Psoas muscle (tissue), 8 donors: ENCODE results near the gene PHF12. TPM values are rescaled to one million over a fixed set of nuclear protein-coding genes. Genes with fewer than 3 reads are reported as not detected.
"Not testable (repeated sequence)": the region's sequence is repeated elsewhere in the genome, so short reads cannot be mapped to it uniquely, and the experiment has no call there.

Source experiments
- ATAC-seq, 4 donors: fragments of 200-7000 bp; cut with Tn5 transposase; one replicate each; pipeline ENCODE4 v1.9.1; 2020; ENCODE audit warnings: moderate library complexity in 3 of 4, mild to moderate bottlenecking in 2 of 4
- DNase-seq, 2 donors: peaks; one replicate each; pipeline ENCODE4 v3.0.0-alpha.2; 2020
- H3K27ac ChIP-seq: fragments of 200-600 bp; one replicate; pipeline ENCODE4 v1.8.0; 2022
- H3K27me3 ChIP-seq, 3 donors: fragments of 200-600 bp in 1 of 3; one replicate each; pipeline versions ENCODE4 v1.6.1 to v1.8.0; 2013 to 2022; ENCODE audit warnings: low read length in 2 of 3, mild to moderate bottlenecking in 2 of 3, moderate library complexity in 1 of 3; ENCODE audit not compliant: insufficient read depth in 3 of 3
- H3K36me3 ChIP-seq, 2 donors: fragments of 200-600 bp in 1 of 2; one replicate each; pipeline versions ENCODE4 v1.6.1 to v1.8.0; 2013 to 2022; ENCODE audit warnings: low read depth in 1 of 2, mild to moderate bottlenecking in 1 of 2, moderate library complexity in 1 of 2; ENCODE audit not compliant: insufficient read depth in 1 of 2
- H3K4me1 ChIP-seq: fragments of 200-600 bp; one replicate; pipeline ENCODE4 v1.8.0; 2022
- H3K4me3 ChIP-seq: fragments of 200-600 bp; one replicate; pipeline ENCODE4 v1.8.0; 2022; ENCODE audit warnings: mild to moderate bottlenecking
- H3K9me3 ChIP-seq: fragments of 200-600 bp; one replicate; pipeline ENCODE4 v1.8.0; 2022
- WGBS, 3 donors: extraction: QIAGEN DNeasy Blood & Tissue Kit; methylation state at CpG; one replicate each; pipeline versions ENCODE4 v1.1.6 to v1.1.7; 2013; 5-methylcytosine and 5-hydroxymethylcytosine counted together
- intact Hi-C, 2 donors: fragments of 100-400 bp; cut with DNase I; formaldehyde crosslinking; loops; one replicate each; pipeline versions ENCODE4 v1.11.0 to v1.14.2; 2022
- polyA plus RNA-seq, 3 donors: library from polyadenylated mRNA; stranded (reverse); fragments of 200-250 nt; gene quantifications; one replicate each; pipeline ENCODE4 v1.2.3, GENCODE V29; 2013
- total RNA-seq, 4 donors: library from RNA; stranded (reverse); fragmentation: NEBNext Ultra II Directional in 2 of 4; extraction: Animal tissue kit (Norgen Biotek cat#: 25700) in 2 of 4; gene quantifications; one replicate each; pipeline versions ENCODE4 v1.2.1 to v1.2.4, GENCODE V29; 2021 to 2023
- TF ChIP-seq, protein P1 (sequence below): fragments of 200-600 bp; IDR thresholded peaks from one replicate; pipeline ENCODE4 v1.8.0; 2022; ENCODE audit warnings: antibody characterized with exemption
- donor health status: healthy with polysubstance abuse.
- donor health status: DM: no; HTN: no; CAD: no; lungs with moderate emphysema.
- donor health status: Bipolar disorder and iron deficiency.
- donor health status: healthy.
- donor health status: DM: yes; HTN: yes; CAD: no.
- donor health status: DM: no; HTN: no; CAD: no.
- donor health status: DM: no; HTN: no; CAD: no.
- donor health status: DM: yes; HTN: yes; CAD: no.

PHF12 gene
- total and polyA plus RNA-seq, 7 donors = 7.3 to 28.6 (median 22.3) TPM

DNA sequence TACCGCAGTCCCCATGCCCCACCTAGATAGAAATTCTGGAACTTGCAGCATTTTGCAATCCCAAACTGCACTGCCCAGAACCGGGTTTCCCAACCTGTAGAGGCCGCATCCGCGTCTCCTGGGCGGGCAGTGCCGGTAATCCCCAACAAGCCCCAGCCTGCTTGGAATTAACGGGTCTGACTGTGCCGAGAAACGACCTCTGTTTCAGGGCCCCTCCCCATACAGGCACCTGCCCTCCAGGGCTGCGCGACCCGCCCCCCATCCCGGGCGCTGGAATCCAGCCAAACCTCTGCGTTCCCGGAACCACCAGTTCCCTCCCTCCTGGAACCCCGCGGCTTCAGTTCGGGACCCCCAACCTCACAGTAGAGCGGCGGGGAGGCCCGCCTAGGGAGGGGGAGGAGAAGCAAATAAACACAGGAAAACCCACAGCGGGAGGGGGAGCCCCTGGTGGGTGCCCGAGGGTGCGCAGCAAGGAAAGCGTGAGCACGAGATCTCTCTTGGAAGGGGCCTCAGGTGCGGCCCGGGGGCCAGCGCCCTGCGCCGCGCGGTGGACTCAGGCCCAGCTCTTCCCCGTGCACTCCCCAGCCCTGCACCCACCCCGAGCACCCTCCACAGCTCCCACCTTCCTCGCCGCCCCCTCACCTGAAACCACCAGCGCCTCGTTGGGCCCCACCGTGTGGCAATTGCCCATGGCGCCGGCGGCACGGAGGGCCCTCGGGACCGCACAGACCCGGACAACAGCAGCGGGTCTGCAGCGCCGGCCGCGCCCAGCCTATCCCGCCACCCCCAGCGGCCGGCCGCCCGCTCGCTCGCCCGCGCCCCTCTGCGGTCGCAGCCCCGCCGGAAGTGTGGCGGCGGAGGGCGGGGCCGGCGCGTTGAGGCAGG, 54.2 kb downstream of the PHF12 start, which contains the start of gene FLOT2:
Gene FLOT2 (minus strand): TSS at position 850 of the 885 bp plus-strand sequence. CDS start 159 bp downstream, at position 691.
- peak; percentile 75 to 87 (median 82) for ATAC-seq
- Histone ChIP-seq H3K4me1 (peaks cover 27% of the 10 kb centered on the region), H3K27ac (peak within 1 kb of the TSS; percentile 92), H3K9me3 (no peaks in the 10 kb centered on the region), H3K4me3 (peak within 1 kb of the TSS; percentile 91), H3K27me3 (no peaks in the 10 kb centered on the region), H3K36me3 (no peaks in the 10 kb centered on the region)
- TF ChIP-seq, protein P1, sequence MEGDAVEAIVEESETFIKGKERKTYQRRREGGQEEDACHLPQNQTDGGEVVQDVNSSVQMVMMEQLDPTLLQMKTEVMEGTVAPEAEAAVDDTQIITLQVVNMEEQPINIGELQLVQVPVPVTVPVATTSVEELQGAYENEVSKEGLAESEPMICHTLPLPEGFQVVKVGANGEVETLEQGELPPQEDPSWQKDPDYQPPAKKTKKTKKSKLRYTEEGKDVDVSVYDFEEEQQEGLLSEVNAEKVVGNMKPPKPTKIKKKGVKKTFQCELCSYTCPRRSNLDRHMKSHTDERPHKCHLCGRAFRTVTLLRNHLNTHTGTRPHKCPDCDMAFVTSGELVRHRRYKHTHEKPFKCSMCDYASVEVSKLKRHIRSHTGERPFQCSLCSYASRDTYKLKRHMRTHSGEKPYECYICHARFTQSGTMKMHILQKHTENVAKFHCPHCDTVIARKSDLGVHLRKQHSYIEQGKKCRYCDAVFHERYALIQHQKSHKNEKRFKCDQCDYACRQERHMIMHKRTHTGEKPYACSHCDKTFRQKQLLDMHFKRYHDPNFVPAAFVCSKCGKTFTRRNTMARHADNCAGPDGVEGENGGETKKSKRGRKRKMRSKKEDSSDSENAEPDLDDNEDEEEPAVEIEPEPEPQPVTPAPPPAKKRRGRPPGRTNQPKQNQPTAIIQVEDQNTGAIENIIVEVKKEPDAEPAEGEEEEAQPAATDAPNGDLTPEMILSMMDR = peak; percentile 11
- DNase-seq = peak; percentile 65 to 77
- 0 to 1% (median 1%) methylated on average over 52 to 73 of the region's 73 CpGs for WGBS, 3 donors
- intact Hi-C loops = loop anchor here (5.0 to 10.0 kb wide), 3 partner anchors 40 to 135 kb away; partner anchors contain the start of gene ERAL1 (in 2 of the 2)

DNA sequence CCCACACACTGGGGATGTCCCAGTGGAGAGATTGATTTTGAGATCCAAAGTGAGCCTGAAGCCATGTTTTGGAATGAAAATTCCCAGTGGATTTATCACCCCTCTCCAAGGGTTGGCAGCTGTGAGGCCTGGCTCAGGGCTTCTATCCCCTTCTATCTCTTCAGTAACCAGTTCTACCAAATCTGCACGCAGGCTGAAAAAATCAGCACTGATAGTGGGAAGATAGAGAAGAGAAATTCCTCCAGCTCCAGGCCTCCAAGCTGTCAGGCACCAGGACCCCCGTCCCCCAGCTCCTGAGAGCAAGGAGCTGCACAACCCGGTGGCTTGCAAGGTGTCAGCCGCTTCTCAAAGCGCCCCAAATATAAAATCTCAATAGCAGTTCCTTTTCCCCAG, 54.8 kb downstream of the PHF12 start:
- H3K27ac ChIP-seq = peak overlapping the region; percentile 92
- TF ChIP-seq, protein P1 = no peak
- no peaks in the 10 kb centered on the region for H3K36me3 ChIP-seq
- no peaks in the 10 kb centered on the region for H3K9me3 ChIP-seq
- no peak for ATAC-seq
- DNase-seq = no peak
- 28 to 40% (median 38%) methylated on average over 5 of the region's 5 CpGs for WGBS, 3 donors
- intact Hi-C loops = loop anchor here (5.0 to 10.0 kb wide), 3 partner anchors 39 to 134 kb away; partner anchors contain the start of gene ERAL1 (in 2 of the 2)
- peaks cover 28% of the 10 kb centered on the region for H3K4me1 ChIP-seq
- H3K4me3 ChIP-seq = peak overlapping the region; percentile 91
- no peaks in the 10 kb centered on the region for H3K27me3 ChIP-seq

DNA sequence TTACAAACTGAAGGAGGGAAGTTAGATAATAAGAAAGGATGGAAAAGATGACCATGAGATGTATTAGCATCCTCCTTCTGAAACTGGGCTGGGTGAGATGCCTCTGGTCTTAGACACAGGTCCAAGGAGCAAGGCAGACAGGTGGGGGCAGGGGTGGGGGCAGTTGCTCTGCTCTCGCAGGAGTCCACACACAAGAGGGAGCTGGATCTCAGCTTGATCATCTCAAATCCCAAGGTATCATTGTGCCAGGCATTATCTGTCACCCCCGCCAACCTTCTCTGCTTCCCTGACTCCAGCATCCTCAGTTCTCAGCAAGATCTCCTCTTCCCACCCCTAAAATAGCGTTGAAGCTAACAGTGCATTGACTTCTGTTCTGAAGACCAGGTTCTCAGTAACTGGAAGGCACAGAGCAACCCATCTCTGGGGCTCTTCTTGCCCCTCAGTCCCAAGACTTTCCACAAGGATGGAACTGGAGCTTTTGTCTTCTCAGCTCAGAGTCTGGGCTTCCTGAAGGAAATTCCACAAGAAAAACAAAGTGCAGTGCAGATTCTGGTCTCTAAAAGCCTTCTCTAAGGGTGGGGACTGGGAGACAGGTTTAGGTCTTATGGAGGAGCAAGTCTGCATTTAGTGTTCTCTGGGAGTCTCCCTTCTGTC, 55.4 kb downstream of the PHF12 start:
- TF ChIP-seq, protein P1 = no peak
- Histone ChIP-seq H3K4me3 (peak overlapping the region; percentile 91), H3K4me1 (peaks cover 28% of the 10 kb centered on the region), H3K27ac (peak overlapping the region; percentile 92), H3K9me3 (no peaks in the 10 kb centered on the region), H3K36me3 (no peaks in the 10 kb centered on the region), H3K27me3 (no peaks in the 10 kb centered on the region)
- intact Hi-C loops = loop anchor here (5.0 to 10.0 kb wide), 3 partner anchors 39 to 134 kb away; partner anchors contain the start of gene ERAL1 (in 2 of the 2)
- no peak for DNase-seq
- 46 to 49% (median 46%) methylated on average over 3 of the region's 3 CpGs for WGBS, 3 donors
- ATAC-seq = no peak

DNA sequence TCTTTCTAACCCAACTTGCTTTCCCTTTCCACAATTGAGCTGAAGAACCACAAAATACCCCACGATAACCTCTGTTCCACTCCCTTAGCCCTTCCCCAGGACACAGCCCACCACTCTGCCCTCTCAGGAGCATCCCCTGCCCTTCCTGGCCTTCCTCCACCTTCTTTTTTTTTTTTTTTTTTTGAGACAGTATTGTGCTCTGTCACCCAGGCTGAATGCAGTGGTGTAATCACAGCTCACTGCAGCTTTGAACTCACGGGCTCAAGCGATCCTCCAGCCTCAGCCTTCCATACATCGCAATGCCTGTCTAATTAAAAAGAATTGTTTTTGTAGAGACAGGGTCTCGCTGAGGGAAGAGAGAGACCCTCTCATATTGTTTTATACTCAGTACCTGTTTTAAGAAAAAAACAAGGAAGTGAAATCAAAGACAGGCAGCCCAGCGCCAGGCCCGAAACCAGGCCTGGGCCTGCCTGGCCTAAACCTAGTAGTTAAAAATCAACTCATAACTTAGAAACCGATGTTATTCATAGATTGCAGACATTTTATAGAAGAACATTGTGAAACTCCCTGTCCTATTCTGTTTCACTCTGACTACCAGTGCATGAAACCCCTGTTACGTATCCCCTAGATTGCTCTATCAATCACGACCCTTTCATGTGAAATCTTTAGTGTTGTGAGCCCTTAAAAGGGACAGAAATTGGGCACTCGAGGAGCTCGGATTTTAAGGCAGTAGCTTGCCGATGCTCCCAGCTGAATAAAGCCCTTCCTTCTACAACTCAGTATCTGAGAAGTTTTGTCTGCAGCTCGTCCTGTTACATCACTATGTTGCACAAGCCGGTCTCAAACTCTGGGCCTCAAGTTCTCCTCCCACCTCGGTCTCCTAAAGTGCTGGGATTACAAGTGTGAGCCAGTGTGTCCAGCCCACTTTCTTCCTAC, 57.8 kb downstream of the PHF12 start:
- DNase-seq, ATAC-seq, H3K9me3 ChIP-seq, H3K27me3 ChIP-seq, H3K36me3 ChIP-seq: not testable (repeated sequence)
- H3K27ac ChIP-seq = peak overlapping the region; percentile 23
- 86 to 88% (median 87%) methylated on average over 16 of the region's 16 CpGs for WGBS, 3 donors
- H3K4me3 ChIP-seq = peak overlapping the region; percentile 1
- intact Hi-C loops = loop anchor here in 1 of 2 donors (10.0 kb wide), 1 partner anchor 129 kb away; no protein-coding TSS in a partner anchor
- peaks cover 26% of the 10 kb centered on the region for H3K4me1 ChIP-seq
